HG03039 (cell line): ENCODE results near the gene CALHM5.

Experiments
- ATAC-seq: cut with Tn5 transposase; IDR thresholded peaks from one replicate; pipeline ENCODE4 v1.9.1; 2021; ENCODE audit warnings: mild to moderate bottlenecking, moderate library complexity; ENCODE audit not compliant: unreplicated experiment

CALHM5 gene

GRCh38 chr6:116545651-116546050 is 34.2 kb downstream of the CALHM5 start, which contains the start of gene TRAPPC3L:
TRAPPC3L (minus strand) TSS chr6:116545684; CDS start chr6:116545514, 170 bp downstream.
- no peak for ATAC-seq

- no peak for ATAC-seq
Measured at GRCh38 chr6:116547358-116547757, 35.9 kb downstream of the CALHM5 start.

- no peak for ATAC-seq
Measured at GRCh38 chr6:116550796-116551195, 39.4 kb downstream of the CALHM5 start.

- ATAC-seq, result no peak
Measured at GRCh38 chr6:116553451-116553850, 42.0 kb downstream of the CALHM5 start, which contains the start of gene CALHM4. CALHM4 (plus strand) TSS chr6:116553751; CDS start chr6:116553794, 43 bp downstream.

- ATAC-seq, result no peak
Measured at GRCh38 chr6:116556065-116556464, 44.6 kb downstream of the CALHM5 start.

GRCh38 chr6:116556814-116557415 is 45.5 kb downstream of the CALHM5 start:
- ATAC-seq, result no peak

GRCh38 chr6:116557893-116558292 is 46.5 kb downstream of the CALHM5 start:
- ATAC-seq, result no peak

- no peak for ATAC-seq
Measured at GRCh38 chr6:116560130-116560529, 48.7 kb downstream of the CALHM5 start.

GRCh38 chr6:116561377-116562018 is 50.1 kb downstream of the CALHM5 start:
- ATAC-seq, result peak; percentile 49

- no peak for ATAC-seq
Measured at GRCh38 chr6:116562019-116562403, 50.6 kb downstream of the CALHM5 start.

GRCh38 chr6:116562614-116563013 is 51.2 kb downstream of the CALHM5 start:
- no peak for ATAC-seq

GRCh38 chr6:116563830-116564229 is 52.4 kb downstream of the CALHM5 start:
- no peak for ATAC-seq

- no peak for ATAC-seq
Measured at GRCh38 chr6:116564311-116564710, 52.9 kb downstream of the CALHM5 start.

- peak; percentile 44 for ATAC-seq
Measured at GRCh38 chr6:116564921-116565872, 53.8 kb downstream of the CALHM5 start.

- ATAC-seq, result no peak
Measured at GRCh38 chr6:116568111-116568510, 56.7 kb downstream of the CALHM5 start.

- ATAC-seq, result no peak
Measured at GRCh38 chr6:116568821-116569755, 57.6 kb downstream of the CALHM5 start.

GRCh38 chr6:116570856-116571682 is 59.6 kb downstream of the CALHM5 start, which contains the start of gene RWDD1:
RWDD1 (plus strand) TSS chr6:116571504; CDS start chr6:116571583, 79 bp downstream.
- ATAC-seq, result peak; percentile 95

- ATAC-seq, result no peak
Measured at GRCh38 chr6:116571683-116572000, 60.2 kb downstream of the CALHM5 start.

GRCh38 chr6:116572162-116572561 is 60.7 kb downstream of the CALHM5 start:
- no peak for ATAC-seq
